H9 (cell line): Measurements from ENCODE around the gene LAMC1. TPM values are rescaled to one million over a fixed set of nuclear protein-coding genes. Genes with fewer than 3 reads are reported as not detected.

Source experiments
- DNase-seq: peaks from one replicate; pipeline ENCODE4 v3.0.0-alpha.2; 2017
- H2AFZ ChIP-seq: one replicate; pipeline ENCODE4 v1.6.1; 2013; ENCODE audit warnings: mild to moderate bottlenecking, low read length, control low read depth, moderate library complexity
- H2AK5ac ChIP-seq: 2 replicates; pipeline ENCODE4 v1.6.1; 2013; ENCODE audit warnings: low read length, control low read depth, mixed read lengths; ENCODE audit not compliant: insufficient read length
- H2BK120ac ChIP-seq: one replicate; pipeline ENCODE4 v1.6.1; 2013; ENCODE audit warnings: low read depth, mild to moderate bottlenecking, low read length, control low read depth, inconsistent platforms; ENCODE audit not compliant: poor library complexity, severe bottlenecking
- H2BK12ac ChIP-seq: 2 replicates; pipeline ENCODE4 v1.6.1; 2013; ENCODE audit warnings: low read length, control low read depth, mixed read lengths, low read depth; ENCODE audit not compliant: insufficient read length
- H2BK15ac ChIP-seq: 2 replicates; pipeline ENCODE4 v1.6.1; 2013; ENCODE audit warnings: low read depth, low read length, control low read depth
- H2BK20ac ChIP-seq: one replicate; pipeline ENCODE4 v1.6.1; 2013; ENCODE audit warnings: low read depth, mild to moderate bottlenecking, low read length, control low read depth, inconsistent platforms; ENCODE audit not compliant: poor library complexity, severe bottlenecking
- H2BK5ac ChIP-seq: 2 replicates; pipeline ENCODE4 v1.6.1; 2013; ENCODE audit warnings: low read length, control low read depth, mixed read lengths; ENCODE audit not compliant: insufficient read length
- H3K14ac ChIP-seq: 2 replicates; pipeline ENCODE4 v1.6.1; 2013; ENCODE audit warnings: low read length, control low read depth; ENCODE audit not compliant: insufficient read depth
- H3K18ac ChIP-seq: 2 replicates; pipeline ENCODE4 v1.6.1; 2013; ENCODE audit warnings: low read depth, mild to moderate bottlenecking, mixed read lengths, low read length, control low read depth; ENCODE audit not compliant: insufficient read length
- H3K23ac ChIP-seq: 2 replicates; pipeline ENCODE4 v1.6.1; 2013; ENCODE audit warnings: low read length, control low read depth, mixed read lengths, low read depth; ENCODE audit not compliant: insufficient read length
- H3K23me2 ChIP-seq: 2 replicates; pipeline ENCODE4 v1.6.1; 2013; ENCODE audit warnings: low read depth, mild to moderate bottlenecking, mixed read lengths, low read length, control low read depth; ENCODE audit not compliant: insufficient read length, poor library complexity, severe bottlenecking
- H3K27ac ChIP-seq: 2 replicates; pipeline ENCODE4 v1.5.1; 2013; ENCODE audit warnings: low read length, control low read depth, mixed read lengths, low read depth; ENCODE audit not compliant: insufficient read length
- H3K27me3 ChIP-seq: 2 replicates; pipeline ENCODE4 v1.6.1; 2013; ENCODE audit warnings: low read length, control low read depth, inconsistent platforms; ENCODE audit not compliant: insufficient read depth
- H3K4ac ChIP-seq: 2 replicates; pipeline ENCODE4 v1.6.1; 2013; ENCODE audit warnings: low read depth, mild to moderate bottlenecking, control low read depth, inconsistent platforms, low read length, moderate library complexity
- H3K4me1 ChIP-seq: 2 replicates; pipeline ENCODE4 v1.6.1; 2013; ENCODE audit warnings: low read length, control low read depth, inconsistent platforms; ENCODE audit not compliant: insufficient read depth
- H3K4me2 ChIP-seq: 2 replicates; pipeline ENCODE4 v1.6.1; 2013; ENCODE audit warnings: low read length, control low read depth, mixed read lengths; ENCODE audit not compliant: insufficient read length, insufficient read depth
- H3K56ac ChIP-seq: 2 replicates; pipeline ENCODE4 v1.6.1; 2013; ENCODE audit warnings: low read depth, mild to moderate bottlenecking, mixed read lengths, low read length, control low read depth; ENCODE audit not compliant: insufficient read length
- H3K79me1 ChIP-seq: 2 replicates; pipeline ENCODE4 v1.6.1; 2013; ENCODE audit warnings: low read depth, mild to moderate bottlenecking, moderate library complexity, low read length, control low read depth, inconsistent platforms; ENCODE audit not compliant: insufficient read depth, poor library complexity, severe bottlenecking
- H3K79me2 ChIP-seq: 2 replicates; pipeline ENCODE4 v1.6.1; 2013; ENCODE audit warnings: low read length, control low read depth, inconsistent platforms; ENCODE audit not compliant: insufficient read depth
- H3K9ac ChIP-seq: 2 replicates; pipeline ENCODE4 v1.6.1; 2013; ENCODE audit warnings: low read length, control low read depth, mixed read lengths; ENCODE audit not compliant: insufficient read length; ENCODE audit errors: extremely low read depth
- H3K9me3 ChIP-seq: one replicate; pipeline ENCODE4 v1.6.1; 2013; ENCODE audit warnings: low read depth, low read length, inconsistent platforms; ENCODE audit not compliant: control insufficient read depth
- H3T11ph ChIP-seq: one replicate; pipeline ENCODE4 v1.6.1; 2013; ENCODE audit warnings: mild to moderate bottlenecking, low read length, control low read depth, inconsistent platforms
- H4K20me1 ChIP-seq: one replicate; pipeline ENCODE4 v1.6.1; 2013; ENCODE audit not compliant: control insufficient read depth, insufficient read length, insufficient read depth
- H4K5ac ChIP-seq: 2 replicates; pipeline ENCODE4 v1.6.1; 2013; ENCODE audit warnings: low read depth, mild to moderate bottlenecking, mixed read lengths, low read length, control low read depth; ENCODE audit not compliant: insufficient read length
- H4K8ac ChIP-seq: replicated peaks from 2 replicates; pipeline ENCODE4 v1.6.1; 2013; ENCODE audit warnings: low read length, control low read depth, mixed read lengths, low read depth; ENCODE audit not compliant: insufficient read length
- H4K91ac ChIP-seq: 2 replicates; pipeline ENCODE4 v1.6.1; 2013; ENCODE audit warnings: low read depth, mild to moderate bottlenecking, moderate library complexity, mixed read lengths, low read length, control low read depth; ENCODE audit not compliant: insufficient read length
- H3K27ac Mint-ChIP-seq, 3 experiments: 2 replicates in 2 of 3; 3 replicates in 1 of 3; pipeline ENCODE4 v1.8.0; 2020 to 2021; ENCODE audit warnings: mixed read lengths in 3 of 3, mild to moderate bottlenecking in 1 of 3, moderate library complexity in 1 of 3
- H3K27me3 Mint-ChIP-seq: 2 replicates; pipeline ENCODE4 v1.8.0; 2021; ENCODE audit warnings: low read depth, mild to moderate bottlenecking, moderate library complexity, mixed read lengths
- H3K36me3 Mint-ChIP-seq, 3 experiments: 2 replicates in 2 of 3; 3 replicates in 1 of 3; pipeline ENCODE4 v1.8.0; 2020 to 2021; ENCODE audit warnings: low read depth in 3 of 3, mixed read lengths in 3 of 3; ENCODE audit not compliant: insufficient read depth in 1 of 3
- H3K4me1 Mint-ChIP-seq, 2 experiments: 2 replicates each; pipeline ENCODE4 v1.8.0; 2020; ENCODE audit warnings: mixed read lengths in 2 of 2
- H3K4me3 Mint-ChIP-seq, 2 experiments: 2 replicates in 1 of 2; 3 replicates in 1 of 2; pipeline ENCODE4 v1.8.0; 2020 to 2021; ENCODE audit warnings: mild to moderate bottlenecking in 2 of 2, mixed read lengths in 2 of 2, moderate library complexity in 1 of 2
- H3K9me3 Mint-ChIP-seq, 2 experiments: 2 replicates in 1 of 2; 3 replicates in 1 of 2; pipeline ENCODE4 v1.8.0; 2020; ENCODE audit warnings: mild to moderate bottlenecking in 2 of 2, mixed read lengths in 2 of 2, moderate library complexity in 1 of 2
- WGBS: extraction: QIAGEN DNeasy Blood & Tissue Kit; methylation state at CpG from one replicate; pipeline ENCODE4 v1.1.7; 2013; ENCODE audit warnings: missing lambda C conversion rate, low lambda C conversion rate, mixed read lengths; ENCODE audit not compliant: insufficient read length; ENCODE audit errors: extremely low coverage; 5-methylcytosine and 5-hydroxymethylcytosine counted together
- total RNA-seq: library from RNA; stranded (reverse); gene quantifications from 2 replicates; pipeline ENCODE4 v1.2.1, GENCODE V29; 2021
- TF ChIP-seq, protein P1 (sequence below): fragments of 200-600 bp; sonication (generic); conservative IDR thresholded peaks from 3 replicates; pipeline ENCODE4 v1.8.0; 2021; ENCODE audit warnings: antibody characterized with exemption, mild to moderate bottlenecking

Gene LAMC1
- total RNA-seq, 1 experiment from 2014 or later: 96.2 TPM

DNA sequence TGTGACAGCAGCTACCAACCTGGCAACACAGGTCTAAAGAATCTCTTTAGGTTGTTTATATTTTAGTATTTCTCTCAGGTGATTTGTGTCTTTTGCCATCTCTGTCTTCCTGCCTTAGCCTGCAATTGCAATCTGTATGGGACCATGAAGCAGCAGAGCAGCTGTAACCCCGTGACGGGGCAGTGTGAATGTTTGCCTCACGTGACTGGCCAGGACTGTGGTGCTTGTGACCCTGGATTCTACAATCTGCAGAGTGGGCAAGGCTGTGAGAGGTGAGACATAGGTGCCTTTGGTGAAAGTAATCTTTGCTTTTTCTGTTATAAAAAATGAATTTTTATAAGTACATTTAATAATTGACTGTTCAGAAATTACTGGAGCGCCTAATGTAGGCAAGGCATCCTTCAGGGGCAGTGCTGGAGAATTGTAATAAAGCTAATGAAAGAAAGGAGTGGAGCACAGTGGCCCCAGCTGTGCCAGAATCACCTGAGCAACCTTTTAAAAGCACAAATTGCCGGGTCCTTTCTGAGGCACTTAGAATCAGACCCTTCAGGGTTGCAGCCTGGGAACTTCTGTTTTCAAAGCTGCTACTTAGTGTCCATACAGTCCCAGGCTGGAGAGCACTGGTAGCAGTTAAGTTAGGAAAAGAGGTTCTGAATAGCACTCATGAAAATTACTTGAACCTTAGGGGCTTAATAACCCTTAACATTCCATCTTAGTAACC lies 102.2 kb downstream of the LAMC1 start:
- TF ChIP-seq, protein P1, sequence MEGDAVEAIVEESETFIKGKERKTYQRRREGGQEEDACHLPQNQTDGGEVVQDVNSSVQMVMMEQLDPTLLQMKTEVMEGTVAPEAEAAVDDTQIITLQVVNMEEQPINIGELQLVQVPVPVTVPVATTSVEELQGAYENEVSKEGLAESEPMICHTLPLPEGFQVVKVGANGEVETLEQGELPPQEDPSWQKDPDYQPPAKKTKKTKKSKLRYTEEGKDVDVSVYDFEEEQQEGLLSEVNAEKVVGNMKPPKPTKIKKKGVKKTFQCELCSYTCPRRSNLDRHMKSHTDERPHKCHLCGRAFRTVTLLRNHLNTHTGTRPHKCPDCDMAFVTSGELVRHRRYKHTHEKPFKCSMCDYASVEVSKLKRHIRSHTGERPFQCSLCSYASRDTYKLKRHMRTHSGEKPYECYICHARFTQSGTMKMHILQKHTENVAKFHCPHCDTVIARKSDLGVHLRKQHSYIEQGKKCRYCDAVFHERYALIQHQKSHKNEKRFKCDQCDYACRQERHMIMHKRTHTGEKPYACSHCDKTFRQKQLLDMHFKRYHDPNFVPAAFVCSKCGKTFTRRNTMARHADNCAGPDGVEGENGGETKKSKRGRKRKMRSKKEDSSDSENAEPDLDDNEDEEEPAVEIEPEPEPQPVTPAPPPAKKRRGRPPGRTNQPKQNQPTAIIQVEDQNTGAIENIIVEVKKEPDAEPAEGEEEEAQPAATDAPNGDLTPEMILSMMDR: no peak
- Histone ChIP-seq H3K9me3 (no peaks in the 10 kb centered on the region), H3K56ac (no peak overlapping the region), H3K14ac (no peak overlapping the region), H4K20me1 (no peaks in the 10 kb centered on the region), H3K9ac (no peak overlapping the region), H2BK5ac (no peak overlapping the region), H2BK12ac (no peak overlapping the region), H2AFZ (no peak overlapping the region), H3T11ph (no peak overlapping the region), H3K23me2 (no peaks in the 10 kb centered on the region), H3K27me3 (no peaks in the 10 kb centered on the region), H3K4me2 (no peak overlapping the region), H3K4ac (no peak overlapping the region), H3K79me2 (no peaks in the 10 kb centered on the region), H2BK15ac (no peak overlapping the region), H2AK5ac (no peak overlapping the region), H3K4me1 (no peaks in the 10 kb centered on the region), H3K23ac (no peak overlapping the region), H4K5ac (no peak overlapping the region), H3K79me1 (no peaks in the 10 kb centered on the region), H4K91ac (no peak overlapping the region), H3K18ac (no peak overlapping the region), H2BK20ac (no peak overlapping the region), H4K8ac (no peak overlapping the region), H3K27ac (no peak overlapping the region), H2BK120ac (no peak overlapping the region)
- no peaks in the 10 kb centered on the region for H3K9me3 Mint-ChIP-seq
- no CpG with 5 or more reads among the region's 5 CpGs for WGBS
- peaks cover 26 to 74% (median 67%) of the 10 kb centered on the region in 3 experiments for H3K36me3 Mint-ChIP-seq
- peaks cover 4 to 6% of the 10 kb centered on the region in 2 experiments; a peak in 3 of 4 replicates for H3K4me1 Mint-ChIP-seq
- no peak overlapping the region for H3K27ac Mint-ChIP-seq
- H3K27me3 Mint-ChIP-seq: no peaks in the 10 kb centered on the region
- H3K4me3 Mint-ChIP-seq: no peak overlapping the region
- DNase-seq: no peak
